NCI-H82 treated with DMSO at 0.1 percent for 48 hours (cell line): Measurements from ENCODE around the gene PDGFRB.

Experiments
- DNase-seq: peaks from one replicate; lab custom pipeline; 2025; ENCODE audit not compliant: unreplicated experiment; lab: John Stamatoyannopoulos, UW

Gene PDGFRB

DNA sequence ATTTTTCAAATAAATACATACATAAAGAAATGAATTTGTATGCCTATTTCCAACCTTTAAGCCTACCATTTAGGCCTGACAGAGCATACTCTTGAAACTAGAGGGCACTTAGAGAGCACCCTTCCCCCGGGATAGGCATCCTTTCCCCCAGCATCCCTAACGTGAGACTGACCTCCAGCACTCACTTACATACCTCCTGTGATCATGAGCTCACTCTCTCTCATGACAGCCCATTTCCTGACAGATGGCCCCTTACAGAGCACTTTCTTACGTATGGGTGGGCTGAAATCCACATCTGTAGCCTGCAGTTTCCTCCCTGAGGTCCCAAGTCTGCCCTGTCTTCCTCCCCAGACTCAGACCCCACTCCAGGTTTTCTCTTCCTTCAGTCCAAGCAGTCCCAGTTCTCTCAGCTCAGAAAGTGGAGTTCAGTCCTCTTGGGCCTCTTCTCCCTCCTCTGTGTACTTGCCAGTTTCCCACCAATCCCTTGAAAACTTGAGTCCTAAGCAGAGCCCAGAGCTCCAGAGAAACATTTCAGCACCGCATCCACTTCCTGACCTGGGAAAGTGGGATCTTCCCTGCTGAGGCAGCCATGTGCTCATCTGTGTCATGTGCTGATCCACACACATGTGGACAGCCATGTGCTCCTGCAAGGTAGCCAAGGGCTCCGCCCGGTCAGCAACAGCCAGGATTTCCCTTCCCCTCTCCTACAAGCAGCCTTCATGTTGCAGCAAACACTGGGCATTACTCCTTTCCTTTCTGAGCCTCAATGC is 8.8 kb upstream of the PDGFRB start:
- DNase-seq: no peak

DNA sequence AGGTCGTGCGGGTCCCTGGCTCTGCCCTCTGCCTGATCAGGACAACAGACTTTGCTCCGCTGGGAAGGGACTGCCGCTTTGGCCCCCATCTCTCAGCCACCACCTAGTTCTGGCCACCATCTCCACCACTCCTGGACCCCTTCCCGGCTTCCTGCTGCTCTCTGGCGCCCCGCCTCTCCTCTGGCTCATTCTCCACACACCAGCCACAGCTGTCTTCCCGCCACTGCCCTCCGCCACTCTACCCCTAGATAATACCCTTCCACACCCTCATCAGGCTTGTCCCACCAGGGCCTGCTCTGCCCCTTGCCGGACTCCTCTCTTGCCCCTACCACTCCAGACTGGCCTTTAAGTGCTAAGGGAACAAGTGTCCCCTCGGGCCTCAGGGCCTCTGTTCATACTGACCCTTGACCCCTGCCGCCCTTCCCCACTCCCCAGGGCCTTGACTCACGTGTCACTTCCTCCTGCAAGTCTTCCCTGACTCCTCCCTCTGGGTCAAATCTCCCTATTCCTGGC is 8.0 kb upstream of the PDGFRB start:
- no peak for DNase-seq

DNA sequence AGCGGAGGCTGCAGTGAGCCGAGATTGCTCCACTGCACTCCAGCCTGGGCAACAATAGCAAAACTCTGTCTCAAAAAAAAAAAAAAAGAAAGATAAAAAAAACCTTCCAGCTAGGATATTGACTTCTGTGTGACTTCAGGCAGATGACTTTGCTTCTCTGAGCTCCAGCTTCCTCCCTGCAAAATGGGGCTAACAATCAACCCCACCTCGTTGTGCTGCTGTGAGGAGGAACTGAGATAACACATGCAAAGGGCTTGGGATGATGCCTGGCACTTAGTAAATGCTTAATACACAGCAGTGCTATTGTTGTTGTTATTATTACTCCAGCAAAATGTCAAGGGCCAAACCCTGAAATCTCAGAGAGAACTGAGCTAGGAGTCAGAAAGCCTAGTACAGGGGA is 7.4 kb upstream of the PDGFRB start:
- no peak for DNase-seq

DNA sequence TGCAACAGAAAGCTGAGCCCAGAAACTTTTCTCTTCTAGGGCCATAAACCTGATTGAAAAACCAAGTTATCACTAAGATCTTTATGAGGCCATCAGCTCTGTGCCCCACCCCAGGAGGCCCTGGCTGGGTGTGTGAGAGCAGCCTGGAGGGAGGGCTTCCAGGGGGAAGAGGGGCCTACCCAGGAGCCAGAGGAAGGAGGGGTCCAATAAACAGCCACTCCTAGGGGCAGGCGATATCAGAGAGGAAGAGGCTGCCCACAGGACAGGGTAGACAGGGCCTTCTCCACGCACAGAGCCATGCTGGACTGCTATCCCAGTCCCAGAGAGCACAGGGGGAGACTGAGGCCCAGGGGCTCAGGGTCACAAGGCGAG is 6.5 kb upstream of the PDGFRB start:
- DNase-seq: no peak

DNA sequence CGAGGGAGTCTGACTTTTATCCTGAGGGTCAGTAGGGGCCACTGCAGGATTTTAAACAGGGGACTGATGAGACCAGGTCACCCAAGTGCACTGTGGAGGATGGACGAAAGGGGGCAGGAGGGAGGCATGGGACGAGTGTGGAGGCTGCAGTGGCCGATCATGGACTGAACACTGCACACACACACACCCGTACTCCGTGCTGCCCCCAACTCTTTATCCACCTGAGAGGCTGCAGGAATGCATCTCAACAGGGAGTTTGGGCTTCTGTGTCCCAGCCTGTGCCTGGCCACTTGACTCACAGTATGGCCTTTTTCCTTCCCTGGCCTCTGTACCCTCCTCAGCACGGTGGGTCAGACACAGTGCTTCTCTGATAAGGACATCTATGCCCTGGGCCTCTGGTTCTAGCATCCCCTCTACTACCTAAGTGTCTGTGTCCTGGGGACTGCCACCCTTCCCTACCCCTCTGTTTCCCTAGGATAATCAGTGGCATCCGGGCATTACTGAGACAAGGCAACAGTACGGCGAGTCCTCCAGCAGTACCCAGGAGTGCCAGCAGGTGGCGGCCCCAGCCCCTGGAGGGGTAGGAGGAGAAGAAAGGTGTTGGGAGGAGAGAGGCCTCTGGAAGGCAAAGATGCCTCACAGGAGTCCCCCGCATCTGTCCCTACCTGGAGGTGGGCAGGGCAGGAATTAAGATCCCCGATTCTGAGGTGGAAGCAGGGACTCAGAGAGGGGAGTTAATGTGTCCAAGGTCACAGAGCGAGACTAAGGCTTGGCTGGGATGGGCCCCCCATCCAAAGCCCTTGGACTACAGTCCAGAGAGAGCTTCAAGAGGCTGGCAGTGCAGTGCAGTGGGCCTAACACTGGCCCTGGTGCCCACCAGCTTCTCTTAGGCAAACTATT is 5.8 kb upstream of the PDGFRB start:
- peak; percentile 18 for DNase-seq

DNA sequence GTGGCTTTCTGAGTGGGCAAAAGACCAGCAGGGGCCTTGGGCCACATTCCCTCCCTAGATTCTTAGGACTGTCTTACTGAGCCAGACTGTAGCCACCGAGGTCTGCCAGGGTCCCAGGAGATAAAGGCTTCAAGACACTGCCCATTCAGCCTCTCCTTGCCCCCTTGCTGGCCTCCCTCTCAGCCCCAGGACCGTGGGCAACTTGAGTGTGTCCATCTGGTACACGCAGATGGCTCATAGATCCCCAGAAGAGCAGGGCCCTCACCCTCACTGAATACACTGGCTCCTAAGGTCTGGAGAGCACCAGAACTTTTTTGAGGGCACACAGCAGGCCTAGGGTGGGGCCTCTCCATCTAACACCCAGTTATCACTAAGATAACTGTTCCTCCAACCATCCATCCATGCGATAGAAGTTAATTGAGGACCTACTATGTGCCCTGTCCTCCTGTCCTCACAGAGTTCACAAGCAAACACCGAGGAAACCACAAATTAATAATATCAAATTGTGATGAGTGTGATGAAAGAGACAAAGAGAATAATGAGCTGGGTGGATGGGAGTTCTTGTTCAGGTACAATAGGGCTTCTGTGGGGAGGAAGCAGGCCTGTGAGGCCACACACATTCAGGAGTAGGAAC is 4.9 kb upstream of the PDGFRB start:
- no peak for DNase-seq

DNA sequence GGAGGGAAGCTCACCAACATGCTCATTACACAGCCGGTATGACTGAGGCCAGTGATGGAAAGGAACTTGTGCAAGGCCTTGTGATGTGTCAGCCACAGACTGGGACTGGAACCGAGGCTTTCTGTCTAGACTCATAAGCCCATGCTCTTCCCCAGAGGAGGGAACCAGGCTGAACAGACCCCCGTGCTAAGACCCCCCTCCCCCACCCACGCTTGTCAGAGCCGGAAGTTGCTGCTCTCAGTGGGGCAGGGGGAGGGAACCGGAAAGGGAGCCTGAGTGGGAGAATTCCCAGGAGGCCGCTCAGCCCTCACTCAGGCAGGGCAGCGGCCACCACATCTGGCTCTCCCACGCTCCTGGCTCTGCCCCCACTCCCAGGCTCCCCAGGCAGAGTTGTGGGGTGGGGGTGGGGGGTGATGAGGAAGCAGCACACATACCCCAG is 4.1 kb upstream of the PDGFRB start:
- DNase-seq: no peak

DNA sequence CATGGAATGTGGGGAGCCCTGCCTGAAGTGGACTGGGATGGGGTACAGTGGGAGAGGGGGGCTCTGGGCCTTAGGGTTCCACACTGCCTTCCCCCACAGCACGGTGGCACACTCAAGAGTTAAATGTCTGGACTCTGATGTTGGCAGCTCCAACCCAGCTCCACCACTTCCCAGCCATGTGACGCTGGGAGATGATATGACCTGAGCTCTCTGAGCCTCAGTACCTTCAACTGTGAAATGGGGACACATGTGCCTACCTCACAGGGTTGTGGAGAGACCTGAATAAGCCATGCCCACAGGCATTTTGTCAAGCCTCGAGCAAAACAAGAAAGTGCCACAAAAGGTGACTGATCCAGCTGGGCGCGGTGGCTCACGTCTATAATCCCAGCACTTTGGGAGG is 3.4 kb upstream of the PDGFRB start:
- DNase-seq: no peak

DNA sequence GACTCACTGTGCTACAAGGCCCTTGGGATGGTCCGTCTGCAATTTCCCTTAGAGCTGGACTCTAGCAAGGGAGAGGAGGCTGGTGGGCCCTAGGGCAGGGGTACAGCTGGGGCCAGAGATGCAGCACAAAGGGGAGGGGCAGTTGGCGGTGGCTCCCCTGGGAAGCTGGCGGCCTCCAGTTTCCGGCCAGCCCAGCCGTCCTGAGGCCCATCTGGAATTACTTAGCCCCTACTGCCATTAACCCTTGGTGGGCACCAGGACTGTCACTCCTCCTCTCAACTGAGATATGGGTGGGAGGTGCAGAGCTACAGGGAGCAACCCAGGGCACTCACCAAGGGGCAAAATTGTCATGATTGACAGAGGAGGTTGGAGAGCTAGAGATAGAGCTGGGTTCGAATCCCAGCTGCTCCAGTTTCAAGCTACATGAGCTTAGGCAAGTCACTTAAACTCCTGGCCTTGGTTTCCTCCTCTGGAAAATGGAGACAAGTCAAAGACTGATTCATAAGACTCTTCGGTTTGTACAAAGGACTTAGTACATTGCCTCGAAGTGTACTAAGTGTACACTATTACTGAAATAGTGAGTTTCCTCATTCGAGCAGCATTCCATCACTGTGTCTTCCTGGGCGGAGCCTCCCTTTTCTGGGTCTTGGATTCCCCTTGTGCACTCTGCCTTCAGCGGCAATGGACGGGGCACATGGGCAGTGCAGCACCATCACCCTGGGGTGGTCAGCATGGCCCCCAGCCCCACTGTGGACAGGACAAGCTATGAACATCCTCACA is 2.7 kb upstream of the PDGFRB start:
- no peak for DNase-seq

DNA sequence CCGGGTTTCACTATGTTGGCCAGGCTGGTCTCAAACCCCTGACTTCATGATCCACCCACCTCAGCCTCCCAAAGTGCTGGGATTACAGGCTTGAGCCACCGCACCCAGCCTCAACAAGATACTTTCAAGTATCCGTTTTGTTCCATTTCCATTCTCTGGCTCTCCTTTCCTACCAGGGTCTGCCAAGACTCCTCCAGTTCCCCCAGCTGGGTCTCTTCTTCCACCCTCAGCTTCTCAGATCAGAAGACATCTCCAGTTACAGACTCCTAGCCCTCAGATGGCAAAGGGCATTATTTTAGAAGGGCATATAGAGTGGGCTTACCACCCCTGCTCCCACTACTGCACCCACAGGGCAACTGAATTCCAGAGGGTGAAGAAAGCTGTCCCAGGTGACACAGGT is 1.5 kb upstream of the PDGFRB start:
- DNase-seq: no peak

DNA sequence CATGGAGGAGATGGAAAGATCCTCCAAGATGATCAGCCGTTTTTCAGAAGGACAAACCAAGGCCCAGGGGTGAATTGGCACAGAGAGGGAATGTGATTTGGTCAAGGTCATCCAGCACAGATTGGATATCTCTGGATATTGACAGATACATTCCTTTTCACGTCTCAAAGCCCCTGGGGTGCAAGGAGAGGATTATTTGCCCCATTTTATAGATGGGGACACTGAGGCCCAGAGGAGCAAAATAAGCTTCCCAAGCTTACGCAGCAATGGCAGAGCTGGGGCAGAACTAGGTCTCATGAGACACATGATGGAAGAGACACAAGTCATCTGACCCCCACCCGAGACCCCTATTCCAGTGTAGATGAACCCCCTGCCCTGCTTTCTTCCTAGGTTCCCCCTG is 895 bp upstream of the PDGFRB start:
- DNase-seq: no peak

DNA sequence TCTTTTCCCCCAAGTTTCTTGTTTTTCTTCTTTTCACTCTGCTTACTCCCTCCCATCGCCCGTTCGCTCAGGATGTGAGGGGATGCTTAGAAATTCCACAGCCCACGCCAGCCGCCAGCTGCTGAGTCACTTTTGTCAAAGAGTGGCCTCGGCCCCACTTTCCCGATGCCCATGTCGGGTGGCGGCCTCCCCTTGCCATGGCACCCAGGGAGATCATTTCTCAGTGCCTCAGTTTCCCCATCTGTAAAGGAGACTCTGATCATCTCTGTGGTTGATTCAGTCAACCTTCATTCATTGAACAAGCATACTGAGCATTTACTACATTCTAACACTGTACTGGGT is 353 bp upstream of the PDGFRB start:
- no peak for DNase-seq

DNA sequence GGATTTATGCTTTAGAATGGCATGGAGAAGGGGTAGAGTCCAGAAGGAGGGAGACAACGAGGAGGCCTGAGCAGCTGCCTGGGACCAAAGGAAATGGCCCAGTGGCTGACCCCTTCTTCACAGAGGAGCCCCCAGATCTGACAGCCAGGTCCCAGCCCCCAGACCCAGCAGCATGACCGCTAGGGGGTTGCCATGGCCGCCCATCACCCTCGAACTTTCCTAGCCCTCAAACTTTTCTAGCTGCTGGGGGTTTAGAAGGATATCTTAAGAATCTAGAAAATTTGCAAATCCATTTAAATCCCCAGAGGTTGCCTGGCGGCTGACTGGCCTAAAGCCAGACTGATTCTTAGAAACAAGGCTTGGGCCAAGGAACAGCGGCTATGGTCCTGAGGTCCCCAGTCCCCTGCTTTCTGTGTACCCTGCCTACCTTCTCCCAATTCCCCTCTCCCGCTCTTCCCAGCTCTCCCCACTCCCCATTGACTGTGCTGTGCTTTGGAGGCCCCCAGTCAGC is 972 bp downstream of the PDGFRB start:
- DNase-seq: no peak

DNA sequence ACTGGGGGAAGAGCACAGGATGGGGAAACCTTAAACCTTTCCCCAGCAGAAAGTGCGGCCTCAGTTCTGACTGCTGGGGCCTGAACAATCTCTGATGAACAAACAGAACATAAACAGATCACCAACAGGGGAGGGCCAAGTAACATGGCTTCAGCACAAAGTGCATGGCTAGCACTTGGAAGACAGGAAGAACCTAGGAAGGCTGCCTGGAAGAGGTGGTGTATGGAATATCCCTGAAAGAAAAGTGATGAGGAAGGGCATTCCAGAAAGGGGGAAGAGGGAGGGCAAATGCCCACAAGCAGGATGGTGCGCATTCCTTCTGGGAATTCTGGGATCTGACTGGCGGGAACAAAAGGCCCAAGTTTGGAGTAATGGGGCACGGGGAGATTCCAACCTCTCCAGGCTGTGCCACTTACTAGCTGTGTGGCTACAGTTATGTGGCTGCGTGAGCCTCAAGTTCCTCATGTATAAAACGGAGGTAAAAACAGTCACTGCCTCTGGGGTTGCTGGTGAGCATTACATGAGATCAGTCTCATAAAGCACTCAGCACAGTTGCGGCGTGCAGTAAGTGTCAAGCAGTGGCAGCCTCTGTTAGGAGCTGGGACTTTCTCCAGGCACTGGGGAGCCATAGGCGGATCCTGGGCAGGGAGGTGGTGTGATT is 1.6 kb downstream of the PDGFRB start:
- DNase-seq: no peak

DNA sequence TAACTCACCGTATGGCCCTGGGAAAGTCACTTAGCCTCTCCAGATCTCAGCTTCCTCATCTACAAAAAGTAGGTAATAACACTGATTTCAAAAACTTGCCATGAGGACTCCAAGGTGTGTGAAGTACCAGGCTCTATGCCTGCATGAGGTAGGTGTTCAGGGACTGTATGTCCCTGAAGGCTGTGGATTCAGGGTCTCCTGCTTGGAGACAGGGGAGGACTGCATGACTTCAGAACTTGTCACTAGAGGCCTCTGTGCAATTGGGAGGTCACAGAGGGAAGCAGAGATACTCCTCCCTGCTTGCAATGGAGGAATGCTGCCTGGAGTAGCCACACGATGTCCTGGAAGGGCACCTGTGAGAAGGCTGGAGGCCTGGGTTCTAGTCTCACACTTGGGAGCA is 2.2 kb downstream of the PDGFRB start:
- no peak for DNase-seq

DNA sequence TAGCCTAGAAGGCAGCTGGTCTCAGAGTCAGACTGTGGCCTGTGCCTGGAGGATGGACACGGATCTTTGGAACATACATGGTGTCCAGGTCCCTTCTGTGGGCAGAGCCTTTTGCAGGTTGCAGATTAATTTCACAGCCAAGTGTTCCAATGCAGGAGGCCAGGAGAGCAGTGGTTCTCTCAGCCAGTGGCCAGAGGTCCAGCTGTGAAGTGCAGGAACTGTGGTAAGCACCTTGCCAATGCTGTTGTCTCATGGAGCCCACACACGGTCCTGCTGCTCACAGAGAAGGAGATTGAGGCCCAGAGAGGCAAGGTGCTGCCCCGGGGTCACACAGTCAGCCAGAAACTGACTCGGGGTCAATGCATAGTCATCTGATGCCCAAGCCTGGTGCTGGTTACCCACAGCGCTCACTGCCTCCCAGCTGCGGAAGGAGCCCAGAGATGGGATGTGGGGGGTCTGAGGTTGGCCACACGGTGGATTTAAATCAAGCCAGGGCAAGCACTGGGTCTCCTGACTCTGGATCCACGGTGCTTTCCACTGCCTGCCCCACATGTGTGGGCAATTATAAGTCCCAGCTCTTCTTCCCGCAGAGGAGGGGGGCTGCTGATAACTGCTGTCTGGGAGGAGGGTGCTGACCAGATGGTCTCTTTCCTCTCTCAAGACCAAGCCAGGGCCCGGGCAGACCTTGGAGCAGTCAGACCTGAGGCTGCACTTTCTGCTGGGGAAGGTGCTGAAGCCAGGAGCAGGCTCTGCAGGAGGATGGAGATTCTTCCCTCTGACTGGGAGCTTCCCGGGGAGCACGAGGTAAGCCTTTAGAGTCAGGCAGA is 2.8 kb downstream of the PDGFRB start:
- no peak for DNase-seq

DNA sequence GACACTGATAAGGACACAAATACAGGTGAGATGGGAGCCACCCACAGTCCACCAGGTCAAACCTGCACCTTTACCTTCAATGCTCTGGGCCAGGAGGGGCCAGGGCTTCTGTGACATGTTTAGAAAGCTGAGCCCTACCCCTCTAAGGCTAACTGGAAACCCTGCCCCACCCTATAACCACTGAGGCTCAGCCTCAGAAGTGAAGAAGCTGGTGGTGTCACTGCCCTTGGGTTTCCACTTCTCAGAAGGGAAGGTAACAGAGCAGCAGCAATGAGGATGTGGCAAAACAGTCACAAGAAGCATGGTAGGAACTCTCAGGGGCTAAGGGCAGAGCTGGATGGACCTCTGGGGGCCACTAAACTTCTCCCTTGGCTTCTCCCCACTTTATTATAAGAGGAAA is 6.0 kb downstream of the PDGFRB start:
- no peak for DNase-seq

DNA sequence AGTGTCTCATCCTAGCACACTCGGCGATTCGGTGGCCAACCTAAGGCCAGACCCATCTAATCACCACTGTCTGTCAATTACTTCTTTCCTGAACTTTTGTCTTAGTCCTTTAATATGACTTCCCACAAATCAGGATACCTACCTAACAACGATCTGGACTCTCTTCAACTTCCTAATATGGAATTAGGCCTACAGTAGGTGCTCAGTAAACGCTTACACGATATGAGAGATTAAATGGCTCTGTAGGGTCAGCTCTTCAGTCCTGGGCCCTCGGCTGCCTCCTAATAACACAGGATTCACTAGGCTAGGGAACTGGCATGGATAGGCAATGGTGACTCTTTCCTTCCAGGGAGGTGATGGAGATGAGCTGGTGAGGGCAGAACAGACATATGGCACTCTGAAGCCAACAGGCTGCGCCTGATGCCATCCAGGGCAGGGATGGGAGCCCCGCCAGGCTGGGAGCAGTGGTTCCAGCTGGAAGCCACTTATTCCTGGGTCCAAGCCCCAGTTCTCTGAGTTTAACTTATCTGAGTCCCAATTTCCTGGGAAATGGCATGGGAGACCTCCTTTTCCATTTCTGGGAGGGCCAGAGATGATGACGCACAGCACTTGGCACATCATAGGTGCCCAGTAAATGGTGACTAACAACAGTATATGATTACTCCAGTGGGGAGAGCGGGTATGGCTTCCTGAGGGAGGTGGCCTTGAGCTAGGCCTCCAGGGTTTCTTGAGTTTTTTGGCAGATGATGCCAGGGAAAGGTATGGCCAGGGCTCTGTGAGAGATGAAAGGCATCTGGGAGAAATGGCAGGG is 7.3 kb downstream of the PDGFRB start:
- no peak for DNase-seq

DNA sequence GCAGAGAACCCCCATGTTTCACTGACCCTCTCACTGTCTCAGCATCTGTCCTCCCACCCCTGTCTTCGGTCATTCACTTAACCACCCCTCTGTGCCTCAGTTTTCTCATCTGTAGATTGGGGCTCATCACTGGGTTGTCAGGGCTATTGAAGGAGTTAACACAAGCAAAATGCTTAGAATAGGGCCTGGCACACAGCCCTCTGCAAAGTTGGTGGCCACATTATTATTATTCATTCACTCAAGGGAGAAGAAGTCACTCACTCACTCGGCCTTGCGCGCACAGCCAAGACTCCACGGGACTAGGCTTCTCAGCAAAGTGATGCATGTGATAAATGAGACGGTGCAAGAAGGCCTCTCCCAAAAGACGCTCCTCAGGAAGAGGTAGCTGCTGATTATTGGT is 8.0 kb downstream of the PDGFRB start:
- DNase-seq: no peak
